ENCODE measurements around the gene ASPM.
A peak's percentile ranks its signal among the peaks of the same experiment; 100 is the strongest.

The ASPM gene

GRCh38 chr1:197178998-197179397 lies 32.5 kb upstream of the ASPM start:
- Histone ChIP-seq H3K4me1 (ENCODE audit: control insufficient read depth, insufficient read depth, low read length) (no peaks in the 10 kb centered on the region), H3K27ac (ENCODE audit: extremely low read depth, low read depth, low read length) (no peak overlapping the region), H3K4me3 (ENCODE audit: low read depth, low read length) (no peak overlapping the region), H3K36me3 (ENCODE audit: control insufficient read depth in 2 of 2, insufficient read depth in 1 of 2, low read length in 2 of 2) (peaks cover 0 to 31% of the 10 kb centered on the region in 2 experiments), H3K9me3 (ENCODE audit: control insufficient read depth, insufficient read depth, low read depth, low read length) (no peaks in the 10 kb centered on the region)
- CTCF ChIA-PET = interaction anchor here (0.6 to 3.4 kb wide), 11 partner anchors 8 to 1507 kb away, joined by 3 to 41 read pairs (median 3); no protein-coding TSS in a partner anchor
- no peak for TF ChIP-seq ZNF585B (tag by site-specific recombination; IDR thresholded peaks at IDR 0.05)
- no peak for TF ChIP-seq HOXC10 (CRISPR knock-in tag; IDR thresholded peaks at IDR 0.05)
- TF ChIP-seq ZNF521 (tag by site-specific recombination; IDR thresholded peaks at IDR 0.05) = no peak
- no peak for TF ChIP-seq ZBTB44 (tag by site-specific recombination; IDR thresholded peaks at IDR 0.05)
- TF ChIP-seq REPIN1 (tag by site-specific recombination; IDR thresholded peaks at IDR 0.05; ENCODE audit: low read depth) = no peak
- TF ChIP-seq ATF2 (tag by site-specific recombination; IDR thresholded peaks at IDR 0.05; ENCODE audit: low read depth) = no peak
- TF ChIP-seq ZNF629 (tag by site-specific recombination; IDR thresholded peaks at IDR 0.05) = no peak
- TF ChIP-seq SP7 (tag by site-specific recombination; IDR thresholded peaks at IDR 0.05) = no peak
- no peak for TF ChIP-seq PRDM1 (tag by site-specific recombination; IDR thresholded peaks at IDR 0.05)
- no peak for TF ChIP-seq ZBTB48 (tag by site-specific recombination; IDR thresholded peaks at IDR 0.05)
- no peak for TF ChIP-seq ZNF341 (tag by site-specific recombination; IDR thresholded peaks at IDR 0.05; ENCODE audit: low read depth)
- no peak for TF ChIP-seq ZNF138 (tag by site-specific recombination; IDR thresholded peaks at IDR 0.05; ENCODE audit: borderline replicate concordance)
- no peak for TF ChIP-seq ZNF561 (tag by site-specific recombination; IDR thresholded peaks at IDR 0.05; ENCODE audit: borderline replicate concordance)
- POLR2A ChIA-PET = no interaction called here

- CTCF ChIA-PET = interaction anchor here (0.6 to 0.7 kb wide), 2 partner anchors 99 to 1247 kb away, joined by 3 to 4 read pairs; no protein-coding TSS in a partner anchor
- Histone ChIP-seq H3K9me3 (ENCODE audit: control insufficient read depth, insufficient read depth, low read depth, low read length) (no peaks in the 10 kb centered on the region), H3K4me3 (ENCODE audit: low read depth, low read length) (no peak overlapping the region), H3K36me3 (ENCODE audit: control insufficient read depth in 2 of 2, insufficient read depth in 1 of 2, low read length in 2 of 2) (peaks cover 0 to 31% of the 10 kb centered on the region in 2 experiments), H3K4me1 (ENCODE audit: control insufficient read depth, insufficient read depth, low read length) (no peaks in the 10 kb centered on the region), H3K27ac (ENCODE audit: extremely low read depth, low read depth, low read length) (no peak overlapping the region)
- TF ChIP-seq EGR2 (tag by site-specific recombination; IDR thresholded peaks at IDR 0.05; ENCODE audit: low read depth) = no peak
- no peak for TF ChIP-seq HOXD13 (CRISPR knock-in tag; IDR thresholded peaks at IDR 0.05; ENCODE audit: borderline replicate concordance)
- peak; percentile 58 for TF ChIP-seq PRDM1 (tag by site-specific recombination; IDR thresholded peaks at IDR 0.05)
- TF ChIP-seq, protein P1, sequence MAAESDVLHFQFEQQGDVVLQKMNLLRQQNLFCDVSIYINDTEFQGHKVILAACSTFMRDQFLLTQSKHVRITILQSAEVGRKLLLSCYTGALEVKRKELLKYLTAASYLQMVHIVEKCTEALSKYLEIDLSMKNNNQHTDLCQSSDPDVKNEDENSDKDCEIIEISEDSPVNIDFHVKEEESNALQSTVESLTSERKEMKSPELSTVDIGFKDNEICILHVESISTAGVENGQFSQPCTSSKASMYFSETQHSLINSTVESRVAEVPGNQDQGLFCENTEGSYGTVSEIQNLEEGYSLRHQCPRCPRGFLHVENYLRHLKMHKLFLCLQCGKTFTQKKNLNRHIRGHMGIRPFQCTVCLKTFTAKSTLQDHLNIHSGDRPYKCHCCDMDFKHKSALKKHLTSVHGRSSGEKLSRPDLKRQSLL (tag by site-specific recombination; IDR thresholded peaks at IDR 0.05) = no peak
- TF ChIP-seq GLI2 (tag by site-specific recombination; IDR thresholded peaks at IDR 0.05; ENCODE audit: borderline replicate concordance, low read depth) = no peak
- TF ChIP-seq ZNF274 (IDR thresholded peaks at IDR 0.05; ENCODE audit: low read length) = no peak
- no peak for TF ChIP-seq ZNF274 (tag by site-specific recombination; IDR thresholded peaks at IDR 0.05; ENCODE audit: borderline replicate concordance)
- TF ChIP-seq ZNF266 (tag by site-specific recombination; IDR thresholded peaks at IDR 0.05; ENCODE audit: low read depth) = no peak
- POLR2A ChIA-PET = no interaction called here
These were observed 28.3 kb upstream of the ASPM start for GRCh38 chr1:197174818-197175217.

Data from HEK293 (cell line).